ENCODE data around the gene DNAJA4. TPM values are rescaled to one million over a fixed set of nuclear protein-coding genes. Genes with fewer than 3 reads are reported as not detected.

Gene DNAJA4
- total RNA-seq, 1 donor from 2014 or later: 39.7 TPM

Other genes starting within 250 kb of the DNAJA4 start
- gene TBC1D2B, start 186.9 kb upstream of the DNAJA4 start, total RNA-seq: 115 and 118 TPM in 2 replicates
- 0.07 and 0.27 TPM in 2 replicates for gene SH2D7, start 172.0 kb upstream of the DNAJA4 start, total RNA-seq
- gene CIB2, start 133.1 kb upstream of the DNAJA4 start, total RNA-seq: 1.4 and 1.9 TPM in 2 replicates
- 103 and 114 TPM in 2 replicates for gene IDH3A, start 115.2 kb upstream of the DNAJA4 start, total RNA-seq
- not detected in 2 replicates for gene ACSBG1, start 30.0 kb upstream of the DNAJA4 start, total RNA-seq
- gene SKIC8, start 35.0 kb downstream of the DNAJA4 start, total RNA-seq: 42.6 and 43.1 TPM in 2 replicates
- gene CRABP1, start 75.8 kb downstream of the DNAJA4 start, total RNA-seq: not detected in 2 replicates
- 73.4 and 80.5 TPM in 2 replicates for gene IREB2, start 173.7 kb downstream of the DNAJA4 start, total RNA-seq
- gene HYKK, start 243.0 kb downstream of the DNAJA4 start, total RNA-seq: 3.4 and 3.8 TPM in 2 replicates

Measured in T-helper 1 cell treated with Interleukin-12 subunit alpha and Interleukin-12 subunit beta and Interleukin-4 antibody, amounts not matched to agents 30 ng/mL and 1 ng/mL, for 36 hours (primary cell).